Upper lobe of left lung (tissue), 4 donors: ENCODE results near the gene CACNA1F.

Source experiments
- EP300 ChIP-seq, 4 donors: sonication (generic); formaldehyde crosslinking; IDR thresholded peaks; one replicate each; pipeline ENCODE4 v1.5.1; 2017; ENCODE audit warnings: antibody characterized with exemption in 4 of 4, control low read depth in 2 of 4
- POLR2A ChIP-seq, 4 donors: fragments of 450-650 bp; IDR thresholded peaks; one replicate each; pipeline ENCODE4 v1.5.1; 2016 to 2017; ENCODE audit warnings: antibody characterized with exemption in 4 of 4, mild to moderate bottlenecking in 2 of 4
- POLR2AphosphoS5 ChIP-seq, 2 donors: sonication (generic); formaldehyde crosslinking; IDR thresholded peaks; one replicate each; pipeline ENCODE4 v1.5.1; 2017; ENCODE audit warnings: antibody characterized with exemption in 2 of 2
- TF ChIP-seq, protein P1 (sequence below), 6 experiments: fragments of 450-650 bp in 4 of 6; fragments of 200-600 bp in 2 of 6; sonication (generic) in 2 of 6; IDR thresholded peaks; one replicate each; pipeline ENCODE4 v1.5.1; 2016 to 2019; ENCODE audit warnings: antibody characterized with exemption in 6 of 6

DNA sequence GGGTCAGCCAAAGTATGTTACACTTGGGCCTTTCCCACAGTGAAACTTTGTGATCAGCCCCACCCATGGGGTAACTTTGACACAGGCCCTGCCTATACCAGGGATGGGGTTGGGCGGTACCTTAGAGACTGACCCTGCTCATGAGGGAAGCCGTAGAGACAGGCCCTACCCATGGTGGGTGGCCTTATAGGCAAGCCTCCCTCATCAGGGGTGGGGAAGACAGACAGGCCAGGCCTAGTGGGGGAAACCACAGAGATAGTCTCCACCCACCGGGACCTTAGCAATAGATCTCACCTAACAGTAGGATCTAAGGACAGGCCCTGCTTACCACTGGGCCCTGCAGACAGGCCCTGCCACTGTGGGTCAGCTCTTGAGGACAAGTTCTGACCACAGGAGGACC, 54.6 kb downstream of the CACNA1F start:
- TF ChIP-seq, protein P1, sequence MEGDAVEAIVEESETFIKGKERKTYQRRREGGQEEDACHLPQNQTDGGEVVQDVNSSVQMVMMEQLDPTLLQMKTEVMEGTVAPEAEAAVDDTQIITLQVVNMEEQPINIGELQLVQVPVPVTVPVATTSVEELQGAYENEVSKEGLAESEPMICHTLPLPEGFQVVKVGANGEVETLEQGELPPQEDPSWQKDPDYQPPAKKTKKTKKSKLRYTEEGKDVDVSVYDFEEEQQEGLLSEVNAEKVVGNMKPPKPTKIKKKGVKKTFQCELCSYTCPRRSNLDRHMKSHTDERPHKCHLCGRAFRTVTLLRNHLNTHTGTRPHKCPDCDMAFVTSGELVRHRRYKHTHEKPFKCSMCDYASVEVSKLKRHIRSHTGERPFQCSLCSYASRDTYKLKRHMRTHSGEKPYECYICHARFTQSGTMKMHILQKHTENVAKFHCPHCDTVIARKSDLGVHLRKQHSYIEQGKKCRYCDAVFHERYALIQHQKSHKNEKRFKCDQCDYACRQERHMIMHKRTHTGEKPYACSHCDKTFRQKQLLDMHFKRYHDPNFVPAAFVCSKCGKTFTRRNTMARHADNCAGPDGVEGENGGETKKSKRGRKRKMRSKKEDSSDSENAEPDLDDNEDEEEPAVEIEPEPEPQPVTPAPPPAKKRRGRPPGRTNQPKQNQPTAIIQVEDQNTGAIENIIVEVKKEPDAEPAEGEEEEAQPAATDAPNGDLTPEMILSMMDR (IDR thresholded peaks at IDR 0.05), result no peak
- TF ChIP-seq POLR2A (IDR thresholded peaks at IDR 0.05) (no peak), POLR2AphosphoS5 (IDR thresholded peaks at IDR 0.05) (no peak), EP300 (IDR thresholded peaks at IDR 0.05) (no peak)
